Neuron (in vitro differentiated cells): ENCODE measurements around the gene SKIC3.

Experiments used
- H2AFZ ChIP-seq: one replicate; pipeline ENCODE4 v1.6.1; 2013; ENCODE audit warnings: low read depth, mild to moderate bottlenecking, inconsistent platforms, low read length, moderate library complexity
- H3K27me3 ChIP-seq: one replicate; pipeline ENCODE4 v1.6.1; 2013; ENCODE audit warnings: low read length; ENCODE audit not compliant: insufficient read depth
- H3K36me3 ChIP-seq: one replicate; pipeline ENCODE4 v1.6.1; 2013; ENCODE audit warnings: low read length; ENCODE audit not compliant: insufficient read depth
- H3K4me1 ChIP-seq: one replicate; pipeline ENCODE4 v1.6.1; 2013; ENCODE audit warnings: low read length; ENCODE audit not compliant: insufficient read depth
- H3K4me3 ChIP-seq: 2 replicates; pipeline ENCODE4 v1.5.1; 2013; ENCODE audit warnings: mild to moderate bottlenecking, low read length, moderate library complexity
- H3K9me3 ChIP-seq: one replicate; pipeline ENCODE4 v1.6.1; 2013; ENCODE audit warnings: low read length

The SKIC3 gene

GRCh38 chr5:95520206-95520605 lies 34.6 kb downstream of the SKIC3 start:
- Histone ChIP-seq H3K9me3 (no peaks in the 10 kb centered on the region), H3K36me3 (peaks cover 77% of the 10 kb centered on the region), H3K4me3 (no peak overlapping the region), H3K4me1 (no peaks in the 10 kb centered on the region), H3K27me3 (no peaks in the 10 kb centered on the region), H2AFZ (no peak overlapping the region)

GRCh38 chr5:95519681-95520080 lies 35.1 kb downstream of the SKIC3 start:
- no peak overlapping the region for H2AFZ ChIP-seq
- H3K9me3 ChIP-seq = no peaks in the 10 kb centered on the region
- H3K4me3 ChIP-seq = no peak overlapping the region
- no peaks in the 10 kb centered on the region for H3K27me3 ChIP-seq
- no peaks in the 10 kb centered on the region for H3K4me1 ChIP-seq
- peaks cover 77% of the 10 kb centered on the region for H3K36me3 ChIP-seq

- peaks cover 76% of the 10 kb centered on the region for H3K36me3 ChIP-seq
- no peaks in the 10 kb centered on the region for H3K9me3 ChIP-seq
- H3K4me1 ChIP-seq = no peaks in the 10 kb centered on the region
- no peak overlapping the region for H2AFZ ChIP-seq
- H3K4me3 ChIP-seq = no peak overlapping the region
- H3K27me3 ChIP-seq = no peaks in the 10 kb centered on the region
Measured at GRCh38 chr5:95519151-95519550, 35.6 kb downstream of the SKIC3 start.

GRCh38 chr5:95518417-95518816 lies 36.4 kb downstream of the SKIC3 start:
- no peaks in the 10 kb centered on the region for H3K9me3 ChIP-seq
- H2AFZ ChIP-seq = no peak overlapping the region
- peaks cover 81% of the 10 kb centered on the region for H3K36me3 ChIP-seq
- H3K4me3 ChIP-seq = no peak overlapping the region
- H3K27me3 ChIP-seq = no peaks in the 10 kb centered on the region
- H3K4me1 ChIP-seq = no peaks in the 10 kb centered on the region

- no peak overlapping the region for H2AFZ ChIP-seq
- no peak overlapping the region for H3K4me3 ChIP-seq
- H3K9me3 ChIP-seq = no peaks in the 10 kb centered on the region
- peaks cover 85% of the 10 kb centered on the region for H3K36me3 ChIP-seq
- H3K4me1 ChIP-seq = no peaks in the 10 kb centered on the region
- no peaks in the 10 kb centered on the region for H3K27me3 ChIP-seq
Measured at GRCh38 chr5:95511606-95512005, 43.2 kb downstream of the SKIC3 start.

- H2AFZ ChIP-seq = no peak overlapping the region
- no peaks in the 10 kb centered on the region for H3K9me3 ChIP-seq
- H3K36me3 ChIP-seq = peaks cover 66% of the 10 kb centered on the region
- H3K4me1 ChIP-seq = no peaks in the 10 kb centered on the region
- no peaks in the 10 kb centered on the region for H3K27me3 ChIP-seq
- H3K4me3 ChIP-seq = no peak overlapping the region
Measured at GRCh38 chr5:95508550-95508949, 46.2 kb downstream of the SKIC3 start.
